PC-9 (cell line): ENCODE data around the gene ANKS1B. TPM values are rescaled to one million over a fixed set of nuclear protein-coding genes. Genes with fewer than 3 reads are reported as not detected.

ENCODE experiments used
- BruUV-seq: library from RNA; stranded (reverse); fragments of 400-500 nt; replicated peaks from 2 replicates; lab custom pipeline; 2021; lab: Mats Ljungman, UMichigan
- CTCF ChIA-PET: fragments of 300-600 bp; sonication (Branson Sonifier 250); formaldehyde crosslinking; loops from one replicate; lab custom pipeline; 2022; ENCODE audit warnings: antibody characterized with exemption; lab: Charles Lee
- POLR2A ChIA-PET: fragments of 300-600 bp; sonication (Branson Sonifier 250); formaldehyde crosslinking; loops from one replicate; lab custom pipeline; 2022; ENCODE audit warnings: antibody characterized with exemption; ENCODE audit not compliant: unreplicated experiment; lab: Charles Lee
- DNase-seq, 2 experiments: peaks; one replicate each; pipeline versions ENCODE4 v3.0.0 to v3.0.0-alpha.2; 2015 to 2022; ENCODE audit warnings: mixed read lengths in 1 of 2
- H2AFZ ChIP-seq: fragments of 200-600 bp; sonication (generic); 2 replicates; pipeline ENCODE4 v1.8.1; 2017; ENCODE audit warnings: antibody characterized with exemption
- H3F3A ChIP-seq: fragments of 200-600 bp; sonication (generic); 2 replicates; pipeline ENCODE4 v1.8.1; 2017; ENCODE audit warnings: antibody characterized with exemption, mild to moderate bottlenecking, low read depth; ENCODE audit not compliant: insufficient read depth
- H3K27ac ChIP-seq: fragments of 200-600 bp; sonication (generic); 2 replicates; pipeline ENCODE4 v1.6.1; 2016; ENCODE audit warnings: mixed run types
- H3K27me3 ChIP-seq: fragments of 200-600 bp; sonication (generic); 2 replicates; pipeline ENCODE4 v1.6.1; 2016; ENCODE audit warnings: low read depth, mixed run types; ENCODE audit not compliant: insufficient read depth
- H3K36me3 ChIP-seq: fragments of 200-600 bp; sonication (generic); 2 replicates; pipeline ENCODE4 v1.6.1; 2016; ENCODE audit warnings: low read depth, mixed run types
- H3K4me1 ChIP-seq: fragments of 200-600 bp; sonication (generic); replicated peaks from 2 replicates; pipeline ENCODE4 v1.6.1; 2016; ENCODE audit warnings: mixed run types; ENCODE audit not compliant: insufficient read depth
- H3K4me2 ChIP-seq: fragments of 200-600 bp; sonication (generic); 2 replicates; pipeline ENCODE4 v1.6.1; 2017; ENCODE audit warnings: mixed run types
- H3K4me3 ChIP-seq: fragments of 200-600 bp; sonication (generic); 2 replicates; pipeline ENCODE4 v1.6.1; 2016; ENCODE audit warnings: mixed run types
- H3K79me2 ChIP-seq: fragments of 200-600 bp; sonication (generic); 2 replicates; pipeline ENCODE4 v1.6.1; 2017; ENCODE audit warnings: low read depth, mixed run types
- H3K9me2 ChIP-seq: fragments of 200-600 bp; sonication (generic); 2 replicates; pipeline ENCODE4 v1.8.1; 2017; ENCODE audit warnings: mild to moderate bottlenecking; ENCODE audit not compliant: insufficient read depth
- H3K9me3 ChIP-seq: fragments of 200-600 bp; sonication (generic); 2 replicates; pipeline ENCODE4 v1.8.1; 2016; ENCODE audit warnings: low read depth; ENCODE audit not compliant: insufficient read depth
- H4K20me1 ChIP-seq: fragments of 200-600 bp; sonication (generic); 2 replicates; pipeline ENCODE4 v1.8.1; 2017; ENCODE audit not compliant: insufficient read depth
- CTCF ChIP-seq: fragments of 200-600 bp; sonication (generic); conservative IDR thresholded peaks from 2 replicates; pipeline ENCODE4 v1.6.1; 2017; ENCODE audit warnings: mixed run types, antibody characterized with exemption, mild to moderate bottlenecking, moderate library complexity
- EZH2 ChIP-seq: fragments of 200-600 bp; sonication (generic); IDR thresholded peaks from 2 replicates; pipeline ENCODE4 v1.8.0; 2017; ENCODE audit warnings: antibody characterized with exemption, low read depth
- intact Hi-C: fragments of 100-400 bp; cut with micrococcal nuclease; formaldehyde crosslinking; loops from one replicate; pipeline ENCODE4 v1.10.0; 2022; ENCODE audit not compliant: unreplicated experiment
- total RNA-seq: library from RNA; stranded (reverse); gene quantifications from 2 replicates; pipeline ENCODE4 v1.2.3, GENCODE V29; 2021

Gene ANKS1B
- total RNA-seq, 1 experiment from 2014 or later, result not detected

GRCh38 chr12:99224237-99224636, 760.5 kb downstream of the ANKS1B start:
- ChIA-PET POLR2A (no interaction called here), CTCF (no interaction called here)
- H3K4me3 ChIP-seq, result no peak overlapping the region

GRCh38 chr12:99223579-99223978, 761.2 kb downstream of the ANKS1B start:
- Histone ChIP-seq H3K79me2 (no peaks in the 10 kb centered on the region), H4K20me1 (no peaks in the 10 kb centered on the region), H3K9me3 (no peaks in the 10 kb centered on the region), H3K27me3 (no peaks in the 10 kb centered on the region), H3K36me3 (no peaks in the 10 kb centered on the region), H3K27ac (no peak overlapping the region), H3K4me1 (no peaks in the 10 kb centered on the region), H2AFZ (no peak overlapping the region), H3K4me3 (no peak overlapping the region), H3K4me2 (no peak overlapping the region), H3F3A (no peaks in the 10 kb centered on the region), H3K9me2 (no peaks in the 10 kb centered on the region; the same call in 1 of the 2 replicates)
- ChIA-PET POLR2A (no interaction called here), CTCF (no interaction called here)
- intact Hi-C loops, result no loop called here
- no TSS peak for BruUV-seq
- no peak for TF ChIP-seq EZH2
- no peak for TF ChIP-seq CTCF
- no peak for DNase-seq

More at GRCh38 chr12:99224237-99224636, 760.5 kb downstream of the ANKS1B start:
- no peaks in the 10 kb centered on the region for H3K4me1 ChIP-seq
- H3K4me2 ChIP-seq, result no peak overlapping the region
- no peaks in the 10 kb centered on the region for H3K9me3 ChIP-seq
- no peaks in the 10 kb centered on the region for H3K79me2 ChIP-seq
- no peaks in the 10 kb centered on the region; the same call in 1 of the 2 replicates for H3K9me2 ChIP-seq
- H3K27me3 ChIP-seq, result no peaks in the 10 kb centered on the region
- no peak overlapping the region for H3K27ac ChIP-seq
- H2AFZ ChIP-seq, result no peak overlapping the region
- no peaks in the 10 kb centered on the region for H3F3A ChIP-seq
- TF ChIP-seq EZH2 (no peak), CTCF (no peak)
- no peaks in the 10 kb centered on the region for H3K36me3 ChIP-seq
- BruUV-seq, result no TSS peak
- intact Hi-C loops, result no loop called here
- no peak for DNase-seq
- H4K20me1 ChIP-seq, result no peaks in the 10 kb centered on the region

DNA sequence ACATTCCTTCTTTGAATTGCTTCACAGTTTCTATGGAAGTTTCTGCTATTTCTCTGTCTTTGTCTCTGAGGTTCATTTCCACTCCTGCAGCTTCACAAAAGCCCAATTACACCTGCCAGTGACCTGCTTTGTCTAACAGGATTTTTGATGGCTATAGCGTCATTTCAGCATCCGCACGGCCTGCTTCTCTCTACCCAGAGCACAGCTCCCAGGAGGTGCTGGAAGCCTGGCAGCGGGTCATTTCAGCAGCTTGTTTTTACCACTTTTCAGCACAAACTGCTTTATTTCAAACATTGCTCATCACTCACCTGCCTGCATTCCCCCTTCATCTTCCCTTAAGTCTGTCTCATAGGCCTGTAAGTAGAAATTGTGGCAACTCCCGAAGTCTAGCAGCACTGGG, 771.7 kb downstream of the ANKS1B start:
- H3K4me3 ChIP-seq, result no peak overlapping the region
- no peak overlapping the region for H2AFZ ChIP-seq
- TF ChIP-seq CTCF (no peak), EZH2 (no peak)
- H4K20me1 ChIP-seq, result no peaks in the 10 kb centered on the region
- ChIA-PET CTCF (no interaction called here), POLR2A (no interaction called here)
- no peaks in the 10 kb centered on the region; the same call in 1 of the 2 replicates for H3K9me2 ChIP-seq
- H3K4me2 ChIP-seq, result no peak overlapping the region
- BruUV-seq, result no TSS peak
- H3K4me1 ChIP-seq, result no peaks in the 10 kb centered on the region
- no peaks in the 10 kb centered on the region for H3F3A ChIP-seq
- intact Hi-C loops, result no loop called here
- no peak for DNase-seq
- no peak overlapping the region for H3K27ac ChIP-seq
- no peaks in the 10 kb centered on the region for H3K79me2 ChIP-seq
- H3K27me3 ChIP-seq, result no peaks in the 10 kb centered on the region
- H3K9me3 ChIP-seq, result no peaks in the 10 kb centered on the region
- no peaks in the 10 kb centered on the region for H3K36me3 ChIP-seq
